AG09319 (cell line): ENCODE data around the gene ZFAND2B.

Experiments used
- DNase-seq: peaks from one replicate; pipeline ENCODE4 v3.0.0-alpha.2; 2010; ENCODE audit warnings: low read depth; ENCODE audit errors: extremely low read depth
- TF ChIP-seq, protein P1 (sequence below): IDR thresholded peaks from 2 replicates; pipeline ENCODE4 v1.5.1; 2011; ENCODE audit warnings: low read depth, mild to moderate bottlenecking, inconsistent platforms, low read length, moderate library complexity

ZFAND2B gene

DNA sequence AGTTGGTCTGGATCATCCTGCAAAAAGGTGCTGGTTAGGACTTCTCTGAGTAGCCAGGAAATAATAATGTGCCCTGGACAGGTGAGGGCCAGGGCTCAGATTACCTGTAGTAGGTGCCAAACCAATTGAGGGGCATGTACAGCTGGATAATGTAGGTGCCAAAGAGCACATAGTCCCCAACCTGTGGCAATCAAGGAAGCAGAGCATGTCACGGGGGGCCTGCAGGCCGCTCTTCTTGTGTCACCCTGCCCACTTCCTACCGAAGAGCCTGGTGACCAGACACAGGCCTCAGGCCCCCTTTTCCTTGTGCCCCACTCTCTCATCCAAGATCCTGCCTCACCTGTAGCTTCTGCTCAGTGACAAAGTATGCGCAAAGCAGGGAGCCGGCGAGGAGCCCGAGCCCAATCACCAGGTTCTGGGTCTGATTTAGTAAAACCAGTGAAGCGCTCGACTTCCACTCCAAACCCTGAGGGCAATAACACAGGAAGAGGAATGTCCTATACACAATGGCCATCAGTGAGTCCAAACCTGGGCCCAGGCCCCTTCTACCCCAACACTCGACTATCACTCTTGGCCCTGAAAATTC lies 7.0 kb downstream of the ZFAND2B start:
- DNase-seq = no peak
- TF ChIP-seq, protein P1, sequence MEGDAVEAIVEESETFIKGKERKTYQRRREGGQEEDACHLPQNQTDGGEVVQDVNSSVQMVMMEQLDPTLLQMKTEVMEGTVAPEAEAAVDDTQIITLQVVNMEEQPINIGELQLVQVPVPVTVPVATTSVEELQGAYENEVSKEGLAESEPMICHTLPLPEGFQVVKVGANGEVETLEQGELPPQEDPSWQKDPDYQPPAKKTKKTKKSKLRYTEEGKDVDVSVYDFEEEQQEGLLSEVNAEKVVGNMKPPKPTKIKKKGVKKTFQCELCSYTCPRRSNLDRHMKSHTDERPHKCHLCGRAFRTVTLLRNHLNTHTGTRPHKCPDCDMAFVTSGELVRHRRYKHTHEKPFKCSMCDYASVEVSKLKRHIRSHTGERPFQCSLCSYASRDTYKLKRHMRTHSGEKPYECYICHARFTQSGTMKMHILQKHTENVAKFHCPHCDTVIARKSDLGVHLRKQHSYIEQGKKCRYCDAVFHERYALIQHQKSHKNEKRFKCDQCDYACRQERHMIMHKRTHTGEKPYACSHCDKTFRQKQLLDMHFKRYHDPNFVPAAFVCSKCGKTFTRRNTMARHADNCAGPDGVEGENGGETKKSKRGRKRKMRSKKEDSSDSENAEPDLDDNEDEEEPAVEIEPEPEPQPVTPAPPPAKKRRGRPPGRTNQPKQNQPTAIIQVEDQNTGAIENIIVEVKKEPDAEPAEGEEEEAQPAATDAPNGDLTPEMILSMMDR = no peak

DNA sequence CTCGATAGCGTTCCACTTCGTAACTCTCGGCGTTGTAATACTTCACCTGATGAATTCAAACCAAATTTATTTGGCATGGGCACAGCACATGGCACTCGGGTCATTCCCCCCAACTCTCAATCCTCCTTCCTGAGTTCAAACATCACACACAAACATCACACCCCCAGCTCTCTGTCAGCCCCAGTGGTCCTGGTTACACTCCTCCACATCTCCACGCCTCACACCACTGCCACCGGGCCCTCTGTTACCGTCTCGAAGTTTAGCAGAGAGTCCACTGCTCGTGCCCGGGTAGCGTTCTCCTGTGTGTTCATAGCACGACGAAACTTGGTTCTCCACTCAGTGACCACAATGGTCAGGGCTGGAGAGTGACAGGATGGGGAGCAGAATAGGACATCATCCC lies 7.6 kb downstream of the ZFAND2B start:
- TF ChIP-seq, protein P1 = no peak
- no peak for DNase-seq

DNA sequence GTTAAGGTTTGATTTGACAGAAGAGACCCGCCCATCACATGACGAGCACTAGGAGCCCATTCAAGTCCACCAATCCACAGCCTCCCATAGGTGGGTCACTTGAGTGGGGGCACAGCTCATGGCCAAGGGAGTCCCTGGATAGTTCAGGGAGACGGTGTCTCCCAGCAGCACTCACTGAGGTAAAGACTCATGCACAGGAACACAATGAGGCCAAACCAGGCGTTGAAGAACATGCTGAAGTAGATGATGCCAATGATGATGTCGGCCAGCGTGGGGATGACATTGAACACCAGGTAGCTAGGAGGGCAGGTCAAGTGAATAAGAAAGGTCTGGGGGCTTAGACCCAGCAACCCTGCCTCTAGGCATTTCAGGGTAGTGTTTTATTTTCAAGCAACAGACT lies 8.2 kb downstream of the ZFAND2B start:
- TF ChIP-seq, protein P1 = no peak
- DNase-seq = no peak

DNA sequence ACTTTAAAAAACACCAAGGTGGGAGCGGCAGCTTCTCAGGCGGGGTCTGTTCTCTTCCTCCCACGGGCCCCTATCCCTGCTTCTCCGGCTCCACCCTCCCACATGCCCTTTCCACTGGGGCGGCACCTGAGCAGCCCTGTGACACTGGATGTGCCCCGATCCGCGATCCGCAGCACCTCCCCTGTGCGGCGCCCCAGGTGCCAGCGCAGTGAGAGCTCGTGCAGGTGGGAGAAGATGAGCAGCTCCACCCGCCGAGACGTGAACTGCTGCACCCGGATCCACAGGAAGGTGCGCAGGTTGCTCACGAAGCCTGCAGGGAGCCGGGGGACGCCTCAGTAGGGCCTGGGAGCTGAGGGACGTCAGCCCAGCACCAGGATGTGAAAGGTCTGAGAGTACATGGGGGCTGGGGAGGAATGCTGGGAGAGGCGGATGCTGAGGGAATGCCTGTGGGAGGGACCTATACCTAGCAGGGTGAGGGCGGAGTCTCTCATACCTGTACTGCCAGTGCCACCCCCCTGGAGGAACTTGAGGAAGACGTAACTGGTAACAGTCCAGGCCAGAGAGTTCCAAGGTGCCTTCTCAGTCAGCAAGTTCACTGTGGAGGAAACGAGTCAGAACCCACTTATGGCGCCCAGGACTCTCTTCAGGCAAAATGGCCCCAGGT lies 9.4 kb downstream of the ZFAND2B start:
- DNase-seq = no peak
- TF ChIP-seq, protein P1 = no peak

DNA sequence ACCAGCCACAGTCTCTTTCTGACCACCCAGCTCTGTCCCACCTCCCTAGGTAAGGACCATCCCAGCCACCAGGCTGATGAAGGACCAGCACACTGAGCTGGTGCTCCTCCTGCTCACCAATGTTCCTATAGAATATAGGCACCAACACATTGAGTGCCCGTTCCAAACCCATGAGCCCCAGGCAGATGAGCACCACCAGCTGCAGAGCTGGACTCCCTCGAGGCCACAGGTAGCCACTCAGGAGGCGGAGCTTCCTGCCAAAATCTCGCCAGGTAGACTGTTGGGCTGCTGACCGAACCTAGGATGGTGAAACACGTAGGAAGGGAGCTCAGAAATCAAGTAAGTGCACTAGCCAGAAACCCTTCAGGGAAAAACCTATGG lies 9.9 kb downstream of the ZFAND2B start:
- no peak for DNase-seq
- TF ChIP-seq, protein P1 = no peak

DNA sequence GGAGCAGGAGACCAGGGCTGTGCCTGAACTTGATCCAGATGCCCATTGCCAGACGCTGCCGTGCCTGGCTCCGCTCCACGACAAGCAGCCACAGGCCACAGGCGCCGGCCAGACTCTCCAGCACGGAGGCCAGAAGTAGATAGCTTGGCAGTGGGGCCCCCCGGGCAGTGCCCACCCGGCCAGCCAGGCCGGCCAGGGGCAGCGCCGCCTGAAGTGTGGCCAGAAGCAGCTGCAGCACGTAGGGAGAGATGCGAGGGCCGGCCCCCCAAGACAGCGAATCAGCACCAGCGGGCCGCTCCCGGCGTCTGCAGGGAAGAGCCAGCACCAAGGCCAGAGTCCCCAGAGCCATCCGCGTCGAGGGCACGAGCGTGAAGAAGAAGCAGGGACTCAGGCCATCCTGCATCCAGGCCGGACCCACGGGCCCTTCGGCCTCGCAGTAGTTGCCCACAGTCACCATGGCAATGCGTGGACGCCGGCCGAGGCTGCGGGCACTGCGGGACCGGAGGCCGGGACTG lies 11.7 kb downstream of the ZFAND2B start:
- TF ChIP-seq, protein P1 = no peak
- DNase-seq = no peak

DNA sequence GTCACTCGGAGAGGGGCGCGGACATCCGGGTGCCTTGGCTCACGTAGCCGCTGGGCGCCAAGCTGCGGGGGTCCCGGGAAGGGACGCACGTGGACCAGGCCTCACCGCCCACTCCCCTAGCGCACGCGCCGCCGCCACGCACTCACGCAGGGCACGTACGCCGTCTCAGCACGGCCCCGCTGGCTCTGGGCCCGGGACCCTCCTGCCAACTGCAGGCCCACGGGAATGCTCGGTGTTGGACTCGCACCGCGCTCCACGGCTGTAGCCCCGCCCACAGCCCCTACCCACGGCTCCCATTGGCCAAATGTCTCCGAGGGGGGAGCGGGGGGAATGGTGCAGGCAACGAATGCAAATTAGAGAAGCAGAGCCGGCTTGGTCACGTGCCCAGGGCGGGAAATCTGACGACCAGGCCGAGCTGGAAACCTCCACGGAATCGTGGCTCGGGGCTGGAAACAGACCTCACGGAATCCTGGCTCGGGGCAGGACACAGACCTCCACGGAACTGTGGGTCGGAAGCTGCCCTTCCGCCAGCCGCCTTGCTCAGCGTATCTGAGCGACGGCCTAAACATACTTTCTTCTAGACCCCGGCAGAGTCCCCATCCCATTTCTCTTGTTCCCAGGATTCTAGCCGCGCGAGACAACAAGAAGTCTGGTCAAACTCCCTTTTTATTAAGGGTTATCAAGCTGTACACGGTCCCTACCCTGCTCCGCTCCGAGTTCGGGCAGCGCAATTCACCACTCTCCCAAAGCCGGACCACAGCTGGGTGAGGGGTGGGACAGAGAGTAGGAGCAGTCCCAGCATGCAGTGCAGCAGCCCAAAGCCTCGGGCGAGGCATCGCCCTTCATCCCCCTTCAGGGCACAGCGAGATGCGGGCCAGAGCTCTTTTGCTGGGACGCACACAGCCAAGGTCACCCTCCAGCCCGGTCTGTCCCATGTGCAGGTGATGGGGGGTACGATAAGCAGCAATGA lies 12.4 kb downstream of the ZFAND2B start, which contains the start of gene ABCB6:
ABCB6 (minus strand) TSS at position 227 of the 970 bp plus-strand sequence. CDS start 285 bp downstream, outside the sequence.
- TF ChIP-seq, protein P1 = no peak
- peak; percentile 86 for DNase-seq
